Neutrophil (primary cell): ENCODE data around the gene GLIPR1L1.

ENCODE experiments used
- H3K27ac ChIP-seq: fragments of 200-600 bp; sonication (generic); 2 replicates; pipeline ENCODE4 v1.5.1; 2016; ENCODE audit warnings: mild to moderate bottlenecking, moderate library complexity
- H3K27me3 ChIP-seq: fragments of 200-600 bp; sonication (generic); 2 replicates; pipeline ENCODE4 v1.6.0; 2016; ENCODE audit warnings: mild to moderate bottlenecking
- H3K36me3 ChIP-seq: fragments of 200-600 bp; sonication (generic); 2 replicates; pipeline ENCODE4 v1.5.1; 2017
- H3K4me1 ChIP-seq, 2 experiments: fragments of 200-600 bp in 1 of 2; sonication (generic) in 1 of 2; 1 replicate in 1 of 2; 2 replicates in 1 of 2; pipeline versions ENCODE4 v1.5.1 to v1.6.1; 2013 to 2016; ENCODE audit warnings: low read depth in 1 of 2, low read length in 1 of 2, mild to moderate bottlenecking in 1 of 2, moderate library complexity in 1 of 2; ENCODE audit not compliant: control insufficient read depth in 1 of 2, insufficient read depth in 1 of 2
- H3K4me3 ChIP-seq, 2 experiments: fragments of 200-600 bp in 1 of 2; sonication (generic) in 1 of 2; 1 replicate in 1 of 2; 2 replicates in 1 of 2; pipeline ENCODE4 v1.5.1; 2013 to 2016; ENCODE audit warnings: low read depth in 1 of 2, low read length in 1 of 2, mild to moderate bottlenecking in 1 of 2, moderate library complexity in 1 of 2
- H3K9me3 ChIP-seq: fragments of 200-600 bp; sonication (generic); 2 replicates; pipeline ENCODE4 v1.5.1; 2016
- TF ChIP-seq, protein P1 (sequence below): fragments of 200-600 bp; sonication (generic); IDR thresholded peaks from 2 replicates; pipeline ENCODE4 v1.5.1; 2016; ENCODE audit warnings: antibody characterized with exemption

Gene GLIPR1L1, protein sequence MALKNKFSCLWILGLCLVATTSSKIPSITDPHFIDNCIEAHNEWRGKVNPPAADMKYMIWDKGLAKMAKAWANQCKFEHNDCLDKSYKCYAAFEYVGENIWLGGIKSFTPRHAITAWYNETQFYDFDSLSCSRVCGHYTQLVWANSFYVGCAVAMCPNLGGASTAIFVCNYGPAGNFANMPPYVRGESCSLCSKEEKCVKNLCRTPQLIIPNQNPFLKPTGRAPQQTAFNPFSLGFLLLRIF

GRCh38 chr12:75334384-75335030, at the start of gene GLIPR1L1:
TSS of gene GLIPR1L1 (plus strand) at chr12:75334670. CDS start at chr12:75334729, 59 bp downstream.
- Histone ChIP-seq H3K9me3 (no peaks in the 10 kb centered on the region), H3K4me1 (peaks cover 8 to 16% of the 10 kb centered on the region in 2 experiments), H3K27ac (no peak within 1 kb of the TSS), H3K27me3 (peaks cover 43% of the 10 kb centered on the region), H3K36me3 (no peaks in the 10 kb centered on the region), H3K4me3 (peak within 1 kb of the TSS in 1 of 2 experiments; percentile 38)
- TF ChIP-seq, protein P1, sequence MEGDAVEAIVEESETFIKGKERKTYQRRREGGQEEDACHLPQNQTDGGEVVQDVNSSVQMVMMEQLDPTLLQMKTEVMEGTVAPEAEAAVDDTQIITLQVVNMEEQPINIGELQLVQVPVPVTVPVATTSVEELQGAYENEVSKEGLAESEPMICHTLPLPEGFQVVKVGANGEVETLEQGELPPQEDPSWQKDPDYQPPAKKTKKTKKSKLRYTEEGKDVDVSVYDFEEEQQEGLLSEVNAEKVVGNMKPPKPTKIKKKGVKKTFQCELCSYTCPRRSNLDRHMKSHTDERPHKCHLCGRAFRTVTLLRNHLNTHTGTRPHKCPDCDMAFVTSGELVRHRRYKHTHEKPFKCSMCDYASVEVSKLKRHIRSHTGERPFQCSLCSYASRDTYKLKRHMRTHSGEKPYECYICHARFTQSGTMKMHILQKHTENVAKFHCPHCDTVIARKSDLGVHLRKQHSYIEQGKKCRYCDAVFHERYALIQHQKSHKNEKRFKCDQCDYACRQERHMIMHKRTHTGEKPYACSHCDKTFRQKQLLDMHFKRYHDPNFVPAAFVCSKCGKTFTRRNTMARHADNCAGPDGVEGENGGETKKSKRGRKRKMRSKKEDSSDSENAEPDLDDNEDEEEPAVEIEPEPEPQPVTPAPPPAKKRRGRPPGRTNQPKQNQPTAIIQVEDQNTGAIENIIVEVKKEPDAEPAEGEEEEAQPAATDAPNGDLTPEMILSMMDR = peak; percentile 59

- Histone ChIP-seq H3K9me3 (no peaks in the 10 kb centered on the region), H3K27me3 (no peaks in the 10 kb centered on the region), H3K36me3 (no peaks in the 10 kb centered on the region), H3K27ac (no peak overlapping the region), H3K4me3 (no peak overlapping the region), H3K4me1 (no peaks in the 10 kb centered on the region)
- TF ChIP-seq, protein P1 = no peak
These were observed 45.6 kb upstream of the GLIPR1L1 start for GRCh38 chr12:75288860-75289259.

DNA sequence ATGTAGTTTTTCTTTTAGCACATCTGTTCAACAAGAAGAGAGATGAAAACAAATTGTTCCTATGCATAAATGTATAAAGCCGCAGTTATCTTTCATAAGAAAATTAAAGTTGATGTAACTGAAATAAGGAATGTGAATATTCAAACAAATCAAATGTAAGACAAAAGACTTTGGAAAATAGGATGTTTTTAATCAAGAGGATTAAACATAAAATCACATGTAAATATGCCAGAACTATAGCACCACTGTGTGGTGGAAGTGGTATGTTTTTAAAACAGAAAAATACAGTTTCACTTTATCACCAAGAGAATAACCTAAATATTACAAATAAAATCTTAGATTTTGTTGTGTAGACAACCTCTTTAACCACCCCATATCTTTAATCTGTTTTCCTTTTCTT, 44.7 kb upstream of the GLIPR1L1 start:
- TF ChIP-seq, protein P1 = no peak
- Histone ChIP-seq H3K4me3 (no peak overlapping the region), H3K9me3 (no peaks in the 10 kb centered on the region), H3K27me3 (no peaks in the 10 kb centered on the region), H3K36me3 (no peaks in the 10 kb centered on the region), H3K27ac (no peak overlapping the region), H3K4me1 (no peaks in the 10 kb centered on the region)

DNA sequence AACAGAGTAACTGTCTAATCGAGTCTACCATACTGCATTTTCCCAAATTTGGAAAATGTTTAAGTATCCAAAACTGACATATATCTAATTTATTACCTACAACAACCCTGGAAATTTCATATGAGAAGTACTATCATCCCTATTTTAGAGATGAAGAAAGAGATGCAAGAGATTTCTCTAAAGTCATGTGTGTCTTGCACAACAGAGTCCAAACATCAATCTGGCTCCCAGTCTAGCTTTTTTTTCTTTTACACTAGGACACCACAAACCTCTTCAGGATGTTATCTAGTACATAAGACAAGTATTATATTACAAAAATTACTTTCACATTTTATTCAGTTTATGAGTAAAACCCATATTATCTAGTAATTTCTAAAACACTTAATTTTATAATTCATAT, 43.5 kb upstream of the GLIPR1L1 start:
- Histone ChIP-seq H3K27me3 (no peaks in the 10 kb centered on the region), H3K36me3 (no peaks in the 10 kb centered on the region), H3K27ac (no peak overlapping the region), H3K9me3 (no peaks in the 10 kb centered on the region), H3K4me3 (no peak overlapping the region), H3K4me1 (no peaks in the 10 kb centered on the region)
- TF ChIP-seq, protein P1 = no peak

DNA sequence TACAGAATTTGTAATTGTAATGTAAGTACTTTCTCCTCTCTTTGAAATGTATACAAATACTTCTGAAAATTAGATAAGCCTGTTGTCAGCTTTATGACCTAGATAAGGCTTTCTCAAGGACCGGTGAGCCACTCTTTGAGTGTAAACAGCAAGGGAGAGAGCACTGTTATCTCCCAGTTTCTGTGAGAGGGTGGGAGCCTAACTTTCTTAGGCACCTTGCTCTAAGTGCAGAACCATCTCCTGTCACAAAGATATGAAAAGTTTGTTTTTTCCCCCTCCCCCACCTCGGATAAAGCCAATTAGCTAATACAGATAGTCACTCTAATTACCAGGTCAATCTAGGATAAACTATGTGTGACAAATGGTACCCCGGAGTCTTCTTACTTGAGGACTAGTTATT, 40.1 kb upstream of the GLIPR1L1 start:
- Histone ChIP-seq H3K27me3 (no peaks in the 10 kb centered on the region), H3K36me3 (no peaks in the 10 kb centered on the region), H3K4me3 (no peak overlapping the region), H3K9me3 (no peaks in the 10 kb centered on the region), H3K4me1 (no peaks in the 10 kb centered on the region), H3K27ac (no peak overlapping the region)
- TF ChIP-seq, protein P1 = no peak
